GM18867 (cell line): ENCODE results near the gene FTO.

Experiments used
- ATAC-seq: cut with Tn5 transposase; IDR thresholded peaks from one replicate; pipeline ENCODE4 v1.9.1; 2021; ENCODE audit warnings: mild to moderate bottlenecking, moderate library complexity; ENCODE audit not compliant: unreplicated experiment

The FTO gene

GRCh38 chr16:54068212-54068611 lies 364.3 kb downstream of the FTO start:
- no peak for ATAC-seq

- no peak for ATAC-seq
Measured at GRCh38 chr16:54069601-54070239, 365.8 kb downstream of the FTO start.

DNA sequence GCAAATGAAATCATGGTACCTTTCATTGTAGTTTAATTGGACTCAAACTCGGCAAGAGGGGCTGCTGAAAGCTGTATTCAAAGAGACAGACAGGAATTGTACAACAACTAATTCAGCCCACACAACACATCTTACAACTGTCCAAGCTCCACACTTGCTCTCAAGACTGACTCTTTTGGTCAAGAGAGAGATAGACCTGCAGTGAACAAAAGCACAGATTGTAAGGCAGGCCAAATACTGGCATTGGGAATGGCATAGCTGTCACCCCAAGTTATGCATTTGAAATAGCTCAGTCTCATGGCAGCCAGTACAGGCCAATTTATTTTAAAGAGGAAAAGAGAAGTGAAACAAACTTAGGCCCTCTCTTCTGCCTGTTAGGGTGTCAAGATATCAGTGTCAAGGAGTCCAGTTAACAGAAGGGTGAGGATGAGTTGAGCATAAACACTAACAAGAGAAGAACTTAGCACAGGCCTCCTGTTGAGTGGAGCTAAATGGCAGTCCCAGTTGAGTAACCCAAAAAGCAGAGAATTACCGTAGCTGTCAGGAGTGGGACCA lies 366.9 kb downstream of the FTO start:
- ATAC-seq: peak; percentile 89

GRCh38 chr16:54071514-54071913 lies 367.6 kb downstream of the FTO start:
- no peak for ATAC-seq

DNA sequence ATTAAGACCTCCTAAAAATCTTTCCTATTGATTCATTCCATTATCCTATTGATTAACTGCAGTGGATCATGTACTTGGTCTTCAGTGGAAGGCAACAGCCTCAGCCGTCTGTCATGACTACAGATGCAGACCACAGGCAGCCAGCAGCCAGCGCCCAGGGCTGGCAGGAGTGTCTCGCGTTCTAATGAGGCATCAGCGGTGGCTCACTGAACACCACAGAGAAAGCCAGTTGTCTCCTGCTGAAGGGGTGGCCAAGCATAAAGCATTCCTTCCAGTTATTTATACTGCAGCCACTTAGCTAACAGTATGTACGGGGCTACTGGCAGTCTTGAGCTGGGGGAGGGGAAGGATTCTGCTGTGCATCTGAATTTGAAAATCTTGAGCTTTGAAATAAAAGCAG lies 368.3 kb downstream of the FTO start:
- ATAC-seq: no peak

GRCh38 chr16:54073356-54073755 lies 369.4 kb downstream of the FTO start:
- ATAC-seq: no peak

DNA sequence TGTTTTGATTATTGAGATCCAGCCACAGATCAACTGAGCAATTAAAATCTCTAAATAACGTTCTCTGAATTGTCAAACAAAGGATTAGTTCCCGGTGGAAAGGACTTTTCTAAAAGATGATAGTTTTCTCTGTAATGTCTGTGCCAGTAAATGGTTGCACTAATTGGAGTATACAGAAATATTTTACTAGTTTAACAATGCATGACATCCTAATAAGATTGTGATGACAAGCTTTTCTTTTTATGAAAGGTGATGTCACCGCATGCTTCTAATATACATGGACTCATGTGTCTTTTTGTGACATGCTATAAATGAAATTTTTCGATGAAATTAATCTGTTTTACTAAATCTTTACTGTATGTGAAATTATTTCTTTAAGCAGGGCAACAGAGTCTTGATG lies 371.5 kb downstream of the FTO start:
- ATAC-seq: no peak

DNA sequence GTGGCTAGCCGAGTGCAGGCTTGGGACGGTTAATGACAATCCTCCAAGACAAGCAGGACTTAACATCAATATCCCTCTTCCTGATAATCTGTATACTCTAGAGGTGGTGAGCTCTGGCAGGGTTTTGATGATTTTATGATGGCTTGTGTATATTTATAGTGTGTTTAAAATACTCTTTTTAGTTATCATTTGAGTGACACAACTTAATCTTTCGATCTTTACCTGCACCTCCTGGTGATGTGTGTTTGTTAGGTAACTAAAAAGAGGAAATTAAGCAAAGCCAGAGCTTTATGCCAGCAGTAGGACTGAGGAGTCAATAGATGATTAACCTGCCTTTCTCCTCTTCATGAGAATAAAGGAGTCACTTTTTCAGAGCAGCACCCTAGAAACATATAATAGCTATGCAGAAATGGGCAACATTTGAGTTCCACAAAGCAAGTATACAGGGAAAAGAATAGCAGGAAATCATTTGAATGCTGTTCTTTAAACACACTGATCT lies 372.1 kb downstream of the FTO start:
- no peak for ATAC-seq

DNA sequence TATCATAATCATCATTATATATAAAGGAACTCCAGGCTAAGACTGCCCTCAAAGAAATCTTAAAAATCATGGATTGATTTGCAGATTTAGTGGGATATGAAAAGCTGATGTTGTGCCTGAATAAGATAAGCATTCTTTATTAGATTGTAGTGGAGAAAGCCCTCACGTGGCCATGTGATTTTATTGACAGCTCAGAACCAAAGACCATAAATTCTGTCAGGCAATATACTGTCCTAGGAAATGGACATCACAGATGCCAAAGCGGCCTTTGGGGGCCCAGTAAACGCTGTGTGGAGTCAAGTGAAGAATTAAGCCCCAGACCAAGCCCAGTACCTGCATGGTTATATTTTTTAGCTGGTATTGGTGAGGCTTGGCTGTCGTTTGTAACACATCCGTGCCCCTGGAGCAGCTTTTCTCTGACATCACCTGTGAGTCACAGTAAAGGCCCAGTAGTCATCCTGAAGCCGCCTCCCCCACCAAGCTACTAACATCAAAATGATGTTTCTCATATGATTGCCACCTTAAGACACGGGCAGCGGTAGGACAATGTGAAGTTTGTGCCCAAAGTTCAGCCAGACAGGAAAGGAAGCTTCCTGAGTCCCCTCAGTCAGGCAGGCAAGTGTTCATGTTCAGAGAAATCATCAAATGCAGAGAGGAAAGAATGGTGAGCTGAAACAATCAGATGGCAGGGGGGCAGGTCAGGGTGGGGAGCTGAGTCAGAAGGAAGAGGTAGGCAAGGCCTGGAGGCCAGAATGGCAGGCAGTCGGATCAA lies 373.3 kb downstream of the FTO start:
- ATAC-seq: no peak

- ATAC-seq: no peak
Measured at GRCh38 chr16:54080524-54081008, 376.6 kb downstream of the FTO start.

DNA sequence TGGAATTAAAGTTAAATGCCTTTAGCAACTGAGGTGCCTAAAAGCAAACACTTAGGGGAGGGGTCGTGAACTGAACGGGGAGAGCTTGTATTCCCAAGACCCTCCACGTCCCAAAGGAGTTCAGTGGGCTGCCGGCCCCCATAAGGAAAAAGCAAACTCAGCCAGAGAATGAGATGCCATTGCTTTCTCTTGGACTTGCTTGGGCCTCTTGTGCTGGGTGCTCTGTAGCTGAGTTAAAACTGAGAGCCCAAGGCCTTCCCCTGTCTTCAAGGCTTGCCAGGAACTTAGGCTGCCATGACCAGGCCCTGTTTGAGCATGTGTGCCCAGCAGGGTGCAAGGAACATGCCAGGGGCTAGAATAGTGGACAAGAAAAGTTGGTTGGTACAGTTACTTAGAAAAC lies 382.8 kb downstream of the FTO start:
- no peak for ATAC-seq

- ATAC-seq: no peak
Measured at GRCh38 chr16:54090602-54091001, 386.6 kb downstream of the FTO start.

DNA sequence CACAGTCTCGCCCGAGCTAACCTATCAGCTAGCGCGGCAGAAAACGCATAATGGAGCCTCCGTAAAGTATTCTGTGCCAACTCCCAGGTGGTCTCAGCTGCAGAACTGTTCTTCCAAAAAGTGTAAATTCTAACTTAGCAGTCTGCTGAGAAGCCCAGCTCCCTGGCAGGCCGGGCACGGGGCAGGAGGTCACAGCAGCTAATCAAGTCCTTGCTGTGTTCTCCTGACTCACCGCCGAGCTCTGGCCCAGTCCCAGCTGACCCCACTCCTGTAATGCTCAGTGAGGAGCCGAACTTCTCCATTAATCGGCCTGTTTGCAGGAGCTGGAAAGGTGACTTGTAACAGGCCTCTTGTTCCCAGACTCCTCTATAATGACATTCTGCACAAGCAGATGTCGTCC lies 389.3 kb downstream of the FTO start:
- ATAC-seq: no peak

GRCh38 chr16:54094641-54095040 lies 390.7 kb downstream of the FTO start:
- ATAC-seq: no peak

- ATAC-seq: no peak
Measured at GRCh38 chr16:54096607-54097006, 392.7 kb downstream of the FTO start.

DNA sequence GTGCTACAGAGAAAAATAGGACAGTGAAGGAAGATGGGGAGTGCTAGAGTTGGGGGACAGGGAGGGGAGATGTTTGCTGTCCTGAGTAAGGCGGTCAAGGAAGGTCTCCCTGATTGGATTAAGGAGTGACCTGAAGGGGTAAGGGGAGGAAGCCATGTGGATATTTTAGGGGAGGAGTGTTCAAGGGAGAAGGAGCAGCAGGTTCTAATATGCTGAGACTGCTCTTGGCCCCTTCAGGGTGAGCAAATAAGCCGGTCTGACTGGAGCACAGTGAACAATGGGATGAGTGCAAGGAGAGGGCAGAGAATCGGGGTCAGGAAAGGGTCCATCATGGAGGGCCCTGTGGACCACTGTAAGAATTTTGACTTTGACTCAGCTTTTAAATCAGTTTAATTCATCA lies 393.8 kb downstream of the FTO start:
- no peak for ATAC-seq

- ATAC-seq: no peak
Measured at GRCh38 chr16:54098247-54098646, 394.3 kb downstream of the FTO start.

- no peak for ATAC-seq
Measured at GRCh38 chr16:54099627-54100026, 395.7 kb downstream of the FTO start.

- ATAC-seq: no peak
Measured at GRCh38 chr16:54102888-54103866, 399.2 kb downstream of the FTO start.

- ATAC-seq: no peak
Measured at GRCh38 chr16:54106057-54106456, 402.1 kb downstream of the FTO start.
